ENCODE data around the gene ATAD3C. TPM values are rescaled to one million over a fixed set of nuclear protein-coding genes. Genes with fewer than 3 reads are reported as not detected.

The ATAD3C gene
- total RNA-seq, 1 donor from 2014 or later, result 10.2 TPM

DNA sequence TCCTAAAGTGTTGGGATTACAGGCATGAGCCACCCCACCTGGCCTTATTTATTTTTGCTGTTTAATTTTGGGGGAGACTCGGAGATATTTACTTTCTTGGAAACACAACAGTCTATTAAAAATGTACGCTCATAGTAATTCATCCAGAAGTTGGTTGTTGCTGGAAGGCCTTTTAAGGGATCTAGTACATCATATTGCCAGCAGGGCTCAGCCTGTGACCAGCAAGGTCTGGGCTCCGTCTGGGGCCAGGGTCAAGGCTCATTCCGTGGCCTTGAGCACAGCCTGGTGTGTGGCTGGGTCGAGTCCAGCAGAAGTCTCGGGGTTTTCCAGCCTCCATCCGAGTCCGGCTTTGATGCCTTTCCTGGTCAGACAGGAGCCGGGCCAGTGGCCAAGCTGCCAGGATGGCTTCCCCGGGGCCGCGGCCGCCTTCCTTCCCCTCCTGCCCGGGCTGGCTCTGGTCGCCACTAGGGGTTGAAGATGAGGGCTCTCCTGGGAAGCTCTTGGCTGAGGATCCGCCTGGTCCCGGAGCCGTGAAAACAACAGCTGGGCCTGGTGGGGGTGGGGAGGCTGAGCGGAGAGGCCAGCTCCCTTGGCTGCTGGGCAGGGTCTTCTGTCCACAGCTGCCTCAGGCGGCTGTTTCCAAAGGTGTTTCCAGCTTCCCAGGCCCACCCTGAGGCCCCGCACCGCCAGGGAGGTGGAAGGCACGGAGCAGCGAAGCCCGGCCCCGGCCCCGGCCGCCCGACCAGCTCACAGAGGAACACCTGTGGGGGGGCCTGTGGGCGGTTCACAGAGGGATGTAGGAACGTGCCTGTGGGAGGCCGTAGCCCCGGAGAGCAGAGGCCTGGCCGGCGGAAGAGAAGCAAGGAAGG is 19.1 kb upstream of the ATAD3C start:
- Mint-ChIP-seq H3K27ac (ENCODE audit: unreplicated experiment) (peak overlapping the region; percentile 92), H3K4me3 (ENCODE audit: unreplicated experiment) (peak overlapping the region; percentile 59), H3K36me3 (ENCODE audit: unreplicated experiment) (no peaks in the 10 kb centered on the region), H3K9me3 (ENCODE audit: unreplicated experiment) (peaks cover 13% of the 10 kb centered on the region), H3K27me3 (ENCODE audit: unreplicated experiment) (peaks cover 12% of the 10 kb centered on the region), H3K4me1 (ENCODE audit: low read depth, unreplicated experiment) (peaks cover 18% of the 10 kb centered on the region)
- peak; percentile 86 for DNase-seq
- TF ChIP-seq, protein P1, sequence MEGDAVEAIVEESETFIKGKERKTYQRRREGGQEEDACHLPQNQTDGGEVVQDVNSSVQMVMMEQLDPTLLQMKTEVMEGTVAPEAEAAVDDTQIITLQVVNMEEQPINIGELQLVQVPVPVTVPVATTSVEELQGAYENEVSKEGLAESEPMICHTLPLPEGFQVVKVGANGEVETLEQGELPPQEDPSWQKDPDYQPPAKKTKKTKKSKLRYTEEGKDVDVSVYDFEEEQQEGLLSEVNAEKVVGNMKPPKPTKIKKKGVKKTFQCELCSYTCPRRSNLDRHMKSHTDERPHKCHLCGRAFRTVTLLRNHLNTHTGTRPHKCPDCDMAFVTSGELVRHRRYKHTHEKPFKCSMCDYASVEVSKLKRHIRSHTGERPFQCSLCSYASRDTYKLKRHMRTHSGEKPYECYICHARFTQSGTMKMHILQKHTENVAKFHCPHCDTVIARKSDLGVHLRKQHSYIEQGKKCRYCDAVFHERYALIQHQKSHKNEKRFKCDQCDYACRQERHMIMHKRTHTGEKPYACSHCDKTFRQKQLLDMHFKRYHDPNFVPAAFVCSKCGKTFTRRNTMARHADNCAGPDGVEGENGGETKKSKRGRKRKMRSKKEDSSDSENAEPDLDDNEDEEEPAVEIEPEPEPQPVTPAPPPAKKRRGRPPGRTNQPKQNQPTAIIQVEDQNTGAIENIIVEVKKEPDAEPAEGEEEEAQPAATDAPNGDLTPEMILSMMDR (IDR thresholded peaks at IDR 0.05; ENCODE audit: partially characterized antibody, unreplicated experiment), result peak; percentile 46

DNA sequence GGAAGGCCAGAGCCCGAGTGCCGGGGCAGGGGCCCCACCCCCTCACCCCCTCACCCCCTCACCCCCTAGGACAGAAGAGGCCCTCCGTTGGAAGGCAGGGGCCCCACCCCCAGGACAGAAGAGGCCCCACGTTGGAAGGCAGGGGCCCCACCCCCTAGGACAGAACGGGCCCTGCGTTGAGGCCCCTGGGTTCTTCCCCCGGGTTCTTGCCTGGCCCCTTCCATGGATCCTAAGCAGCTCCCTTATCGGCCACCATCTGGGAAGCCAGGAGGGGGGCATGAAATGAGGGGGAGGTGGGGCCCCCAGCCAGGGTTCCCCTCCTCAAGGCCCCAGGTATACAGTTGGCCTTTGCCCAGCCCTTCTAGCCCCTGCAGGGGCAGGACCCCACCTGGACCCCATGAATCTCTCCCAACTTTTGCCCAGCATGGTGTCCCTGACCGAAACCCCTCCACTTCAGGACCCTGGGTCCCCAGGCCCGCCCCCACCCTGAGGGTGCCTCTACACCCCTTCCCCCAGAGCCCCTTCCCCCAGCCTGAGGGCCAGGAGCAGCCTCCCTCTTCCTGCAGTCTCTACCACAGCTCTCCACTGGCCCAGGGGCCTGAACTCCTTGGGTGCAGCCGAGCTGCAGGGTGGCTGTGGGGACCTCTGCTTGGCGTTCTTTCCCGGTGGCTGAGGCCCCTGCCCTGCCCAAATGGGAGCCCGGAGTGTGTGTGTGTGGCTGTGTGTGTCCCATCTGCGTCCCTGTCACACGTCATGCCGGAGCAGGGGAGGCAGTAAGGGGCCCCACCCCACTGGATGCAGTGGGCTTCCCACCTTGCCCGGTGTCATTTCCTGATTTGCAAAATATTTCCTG is 18.3 kb upstream of the ATAD3C start:
- Mint-ChIP-seq H3K4me1 (ENCODE audit: low read depth, unreplicated experiment) (peaks cover 19% of the 10 kb centered on the region), H3K27ac (ENCODE audit: unreplicated experiment) (peak overlapping the region; percentile 92), H3K4me3 (ENCODE audit: unreplicated experiment) (peak overlapping the region; percentile 20)

DNA sequence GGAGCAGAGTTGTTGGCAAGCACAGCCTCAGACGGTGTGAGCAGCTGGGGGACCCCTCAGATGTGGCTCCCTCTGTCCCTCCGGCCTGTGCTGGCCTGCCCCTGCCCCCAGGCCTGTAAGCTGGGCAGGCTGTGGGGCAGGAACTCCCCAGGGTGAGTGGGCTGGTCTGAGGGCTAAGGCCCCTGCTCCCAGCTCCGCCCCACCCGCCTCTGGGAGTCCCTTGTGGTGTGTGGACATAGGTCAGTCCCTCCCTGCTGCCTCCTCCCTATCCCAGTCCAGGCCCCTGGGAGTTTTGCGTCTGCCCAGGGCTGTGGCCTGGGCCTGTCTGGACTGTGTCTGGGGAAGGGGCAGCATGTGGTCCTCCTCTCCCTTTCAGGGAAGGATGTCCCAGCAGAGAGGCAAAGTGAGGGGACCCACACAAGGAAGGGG is 17.6 kb upstream of the ATAD3C start:
- H3K4me3 Mint-ChIP-seq (ENCODE audit: unreplicated experiment), result peak overlapping the region; percentile 20
- no peaks in the 10 kb centered on the region for H3K36me3 Mint-ChIP-seq (ENCODE audit: unreplicated experiment)
- H3K4me1 Mint-ChIP-seq (ENCODE audit: low read depth, unreplicated experiment), result peaks cover 20% of the 10 kb centered on the region
- peak overlapping the region; percentile 95 for H3K27ac Mint-ChIP-seq (ENCODE audit: unreplicated experiment)
- peaks cover 13% of the 10 kb centered on the region for H3K9me3 Mint-ChIP-seq (ENCODE audit: unreplicated experiment)
- peak; percentile 85 for DNase-seq
- H3K27me3 Mint-ChIP-seq (ENCODE audit: unreplicated experiment), result peaks cover 12% of the 10 kb centered on the region
- TF ChIP-seq, protein P1 (IDR thresholded peaks at IDR 0.05; ENCODE audit: partially characterized antibody, unreplicated experiment), result no peak

More for the DNA sequence above, 18.3 kb upstream of the ATAD3C start:
- H3K9me3 Mint-ChIP-seq (ENCODE audit: unreplicated experiment), result peaks cover 13% of the 10 kb centered on the region
- H3K36me3 Mint-ChIP-seq (ENCODE audit: unreplicated experiment), result no peaks in the 10 kb centered on the region
- TF ChIP-seq, protein P1 (IDR thresholded peaks at IDR 0.05; ENCODE audit: partially characterized antibody, unreplicated experiment), result no peak
- no peak for DNase-seq
- H3K27me3 Mint-ChIP-seq (ENCODE audit: unreplicated experiment), result peaks cover 12% of the 10 kb centered on the region

DNA sequence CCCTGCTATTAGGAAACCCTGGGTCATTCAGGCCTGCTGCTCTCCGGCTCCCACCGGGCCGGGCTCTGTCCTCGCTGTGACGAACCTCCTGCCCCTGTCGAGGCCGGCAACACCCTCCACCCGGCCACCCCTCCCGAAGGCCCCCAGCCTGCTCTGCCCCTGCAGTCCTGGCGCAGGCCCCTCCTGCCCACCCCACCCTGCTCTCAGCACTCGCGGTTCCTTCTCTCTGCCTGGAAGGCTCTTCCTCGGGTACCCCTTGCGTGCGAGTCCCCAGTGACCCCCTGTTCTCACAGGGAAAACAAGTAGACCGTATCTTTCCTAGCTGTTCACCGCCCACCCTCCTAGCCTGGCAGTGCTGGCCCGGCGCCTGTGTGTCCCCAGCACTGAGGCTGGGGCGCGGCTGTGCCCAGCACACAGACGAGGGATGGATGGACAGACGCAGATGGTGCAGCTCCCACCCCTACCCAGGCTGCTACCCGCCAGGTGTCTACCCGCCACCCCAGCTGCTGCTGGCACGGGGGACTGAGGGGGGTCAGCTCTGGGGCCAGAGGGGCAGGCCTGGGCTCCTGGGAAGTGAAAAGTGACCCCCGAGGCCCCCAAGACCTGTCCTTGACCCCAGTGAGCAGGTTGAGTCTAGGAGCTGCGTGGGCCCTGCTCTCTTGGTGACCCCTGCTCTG is 17.1 kb upstream of the ATAD3C start:
- no peaks in the 10 kb centered on the region for H3K36me3 Mint-ChIP-seq (ENCODE audit: unreplicated experiment)
- H3K27me3 Mint-ChIP-seq (ENCODE audit: unreplicated experiment), result peaks cover 12% of the 10 kb centered on the region
- H3K4me1 Mint-ChIP-seq (ENCODE audit: low read depth, unreplicated experiment), result peaks cover 20% of the 10 kb centered on the region
- peak overlapping the region; percentile 96 for H3K27ac Mint-ChIP-seq (ENCODE audit: unreplicated experiment)
- no peak for DNase-seq
- peak overlapping the region; percentile 71 for H3K4me3 Mint-ChIP-seq (ENCODE audit: unreplicated experiment)
- peaks cover 13% of the 10 kb centered on the region for H3K9me3 Mint-ChIP-seq (ENCODE audit: unreplicated experiment)
- TF ChIP-seq, protein P1 (IDR thresholded peaks at IDR 0.05; ENCODE audit: partially characterized antibody, unreplicated experiment), result no peak

Data from glutamatergic neuron (in vitro differentiated cells).